Fibroblast of skin of back (primary cell): ENCODE measurements around the gene SDC3.
A peak's percentile ranks its signal among the peaks of the same experiment; 100 is the strongest.

ENCODE experiments used
- DNase-seq: peaks from one replicate; pipeline ENCODE4 v3.0.0-alpha.2; 2013

Gene SDC3

GRCh38 chr1:30847358-30847972 lies 61.1 kb downstream of the SDC3 start:
- DNase-seq, result peak; percentile 26

DNA sequence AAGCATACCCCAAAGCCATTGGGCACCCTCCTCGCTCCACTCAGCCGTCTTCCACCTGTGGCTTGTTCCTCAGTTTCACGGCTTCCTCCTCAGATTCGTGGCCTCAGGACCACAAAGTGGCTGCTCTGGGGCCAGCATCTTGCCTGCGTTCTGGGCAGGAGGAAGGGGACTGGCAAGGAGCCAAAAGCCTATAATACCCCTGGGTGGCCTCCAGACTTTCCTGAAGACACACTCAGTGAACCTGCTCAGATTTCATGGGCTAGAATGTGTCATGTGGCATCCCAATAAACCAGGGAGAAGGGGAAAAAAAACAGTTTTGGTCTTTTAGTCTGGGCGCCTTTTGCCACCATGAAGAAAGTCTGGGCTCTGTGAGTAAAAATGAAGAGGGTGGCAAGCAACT lies 62.0 kb downstream of the SDC3 start:
- DNase-seq, result no peak

DNA sequence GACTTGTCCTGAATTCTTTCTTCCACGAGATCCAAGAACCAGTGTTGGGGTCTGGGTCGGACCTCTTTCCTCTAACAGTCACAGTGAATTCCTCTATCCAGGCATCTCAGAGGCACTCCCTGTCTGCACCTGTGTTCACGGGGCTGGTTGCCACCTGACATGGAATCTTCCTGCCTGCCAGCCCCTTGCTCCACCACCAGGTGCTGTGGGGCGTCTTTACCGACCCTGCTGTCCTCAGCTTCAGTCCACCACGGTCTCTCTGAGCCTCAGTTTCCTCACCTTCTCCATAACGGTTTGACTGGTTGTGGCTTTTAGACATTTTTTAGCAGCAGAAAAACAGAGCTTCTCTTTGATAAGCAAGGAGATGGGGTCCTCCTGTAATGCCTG lies 62.7 kb downstream of the SDC3 start:
- no peak for DNase-seq

- DNase-seq, result no peak
Measured at GRCh38 chr1:30845237-30845903, 63.2 kb downstream of the SDC3 start.

GRCh38 chr1:30844631-30845030 lies 63.9 kb downstream of the SDC3 start:
- DNase-seq, result no peak

- DNase-seq, result peak; percentile 39
Measured at GRCh38 chr1:30842697-30843354, 65.7 kb downstream of the SDC3 start.

- no peak for DNase-seq
Measured at GRCh38 chr1:30840904-30841598, 67.5 kb downstream of the SDC3 start.

- DNase-seq, result no peak
Measured at GRCh38 chr1:30839827-30840359, 68.7 kb downstream of the SDC3 start.

DNA sequence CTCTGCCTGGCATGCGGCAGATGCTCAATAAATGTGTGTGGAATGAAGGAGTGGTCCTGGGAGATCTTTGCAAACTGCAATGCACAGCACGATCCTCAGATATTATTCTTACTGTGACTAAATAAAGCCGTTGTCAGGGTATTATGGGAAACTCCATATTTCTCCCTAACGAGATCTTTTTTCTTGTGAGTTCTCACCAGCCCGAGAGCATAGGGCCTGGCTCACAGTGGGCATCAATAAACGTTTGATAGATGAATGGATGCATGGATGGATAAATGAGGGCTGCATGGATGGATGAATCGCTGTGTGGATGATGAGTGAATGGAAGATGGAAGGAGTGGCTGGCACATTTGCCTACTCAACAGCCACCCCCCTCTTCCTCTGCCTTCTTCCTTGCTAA lies 69.6 kb downstream of the SDC3 start:
- no peak for DNase-seq

- no peak for DNase-seq
Measured at GRCh38 chr1:30837653-30838052, 70.9 kb downstream of the SDC3 start.

- no peak for DNase-seq
Measured at GRCh38 chr1:30834253-30834652, 74.3 kb downstream of the SDC3 start.

DNA sequence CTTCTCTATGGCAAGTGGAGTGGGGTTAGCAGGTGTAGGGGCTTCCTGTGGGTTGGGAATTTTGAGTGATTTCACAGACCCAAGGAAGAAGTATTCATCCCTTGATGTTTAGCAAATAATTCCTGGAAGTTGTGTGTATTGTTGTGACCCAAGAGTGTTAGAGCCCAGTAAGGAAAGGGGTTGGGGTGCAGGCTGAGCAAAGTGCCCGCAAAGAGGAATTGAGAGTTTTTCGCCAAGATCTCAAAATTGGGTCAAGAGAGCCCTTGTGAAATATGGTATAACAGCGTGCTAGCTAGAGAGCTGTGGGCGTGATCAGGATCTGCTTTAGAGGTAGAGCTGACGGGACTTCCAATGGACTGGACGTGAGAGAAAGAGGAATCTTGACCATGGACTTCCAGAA lies 78.0 kb downstream of the SDC3 start:
- no peak for DNase-seq

- DNase-seq, result no peak
Measured at GRCh38 chr1:30829889-30830288, 78.7 kb downstream of the SDC3 start.

GRCh38 chr1:30824736-30825429 lies 83.7 kb downstream of the SDC3 start:
- DNase-seq, result no peak

GRCh38 chr1:30823969-30824735 lies 84.4 kb downstream of the SDC3 start:
- DNase-seq, result peak; percentile 99

- no peak for DNase-seq
Measured at GRCh38 chr1:30823627-30823968, 85.0 kb downstream of the SDC3 start.

- DNase-seq, result no peak
Measured at GRCh38 chr1:30822966-30823581, 85.5 kb downstream of the SDC3 start.

- DNase-seq, result no peak
Measured at GRCh38 chr1:30822006-30822405, 86.6 kb downstream of the SDC3 start.

GRCh38 chr1:30820299-30820698 lies 88.3 kb downstream of the SDC3 start:
- no peak for DNase-seq
